GM13976 (cell line): ENCODE results near the gene FOXP1.

Experiments used
- DNase-seq: peaks from one replicate; pipeline ENCODE4 v3.0.0; 2012; ENCODE audit warnings: low spot score
- in situ Hi-C: fragments of 300-500 bp; cut with MboI; formaldehyde crosslinking; loops from one replicate; pipeline ENCODE4 v1.12.0; 2022; ENCODE audit warnings: low sequenced_read_pairs, mixed read lengths, inconsistent platforms; ENCODE audit not compliant: unreplicated experiment
- TF ChIP-seq, protein P1 (sequence below): IDR thresholded peaks from 2 replicates; pipeline ENCODE4 v1.5.1; 2012; ENCODE audit warnings: borderline replicate concordance, mild to moderate bottlenecking; ENCODE audit not compliant: insufficient read depth; ENCODE audit errors: extremely low read depth, missing control alignments, control extremely low read depth

Gene FOXP1

GRCh38 chr3:71031914-71032521 lies 551.5 kb downstream of the FOXP1 start:
- no peak for DNase-seq
- in situ Hi-C loops, result no loop called here
- TF ChIP-seq, protein P1, sequence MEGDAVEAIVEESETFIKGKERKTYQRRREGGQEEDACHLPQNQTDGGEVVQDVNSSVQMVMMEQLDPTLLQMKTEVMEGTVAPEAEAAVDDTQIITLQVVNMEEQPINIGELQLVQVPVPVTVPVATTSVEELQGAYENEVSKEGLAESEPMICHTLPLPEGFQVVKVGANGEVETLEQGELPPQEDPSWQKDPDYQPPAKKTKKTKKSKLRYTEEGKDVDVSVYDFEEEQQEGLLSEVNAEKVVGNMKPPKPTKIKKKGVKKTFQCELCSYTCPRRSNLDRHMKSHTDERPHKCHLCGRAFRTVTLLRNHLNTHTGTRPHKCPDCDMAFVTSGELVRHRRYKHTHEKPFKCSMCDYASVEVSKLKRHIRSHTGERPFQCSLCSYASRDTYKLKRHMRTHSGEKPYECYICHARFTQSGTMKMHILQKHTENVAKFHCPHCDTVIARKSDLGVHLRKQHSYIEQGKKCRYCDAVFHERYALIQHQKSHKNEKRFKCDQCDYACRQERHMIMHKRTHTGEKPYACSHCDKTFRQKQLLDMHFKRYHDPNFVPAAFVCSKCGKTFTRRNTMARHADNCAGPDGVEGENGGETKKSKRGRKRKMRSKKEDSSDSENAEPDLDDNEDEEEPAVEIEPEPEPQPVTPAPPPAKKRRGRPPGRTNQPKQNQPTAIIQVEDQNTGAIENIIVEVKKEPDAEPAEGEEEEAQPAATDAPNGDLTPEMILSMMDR, result no peak

DNA sequence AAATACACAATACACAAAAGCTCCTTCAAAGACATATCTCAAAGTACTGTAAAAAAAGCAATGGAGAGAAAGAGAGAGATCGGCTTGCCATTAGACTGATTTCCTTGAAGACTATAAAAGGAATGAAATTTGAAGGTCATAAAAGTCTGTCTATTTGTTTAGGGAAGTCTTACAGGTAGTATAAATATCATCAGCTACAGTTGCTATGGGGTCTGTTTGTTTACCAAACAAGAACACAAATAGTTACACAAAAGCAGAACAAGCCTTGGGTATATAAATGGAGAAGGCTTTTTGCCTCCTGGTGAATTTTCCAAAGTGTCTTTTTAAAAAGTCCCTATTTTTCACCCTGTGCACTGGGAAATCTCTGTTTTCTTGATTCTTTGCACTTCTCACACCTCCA lies 552.3 kb downstream of the FOXP1 start:
- in situ Hi-C loops, result no loop called here

GRCh38 chr3:71030748-71031147 lies 552.8 kb downstream of the FOXP1 start:
- DNase-seq, result no peak
- in situ Hi-C loops, result no loop called here
- TF ChIP-seq, protein P1, result no peak

More for the DNA sequence above, 552.3 kb downstream of the FOXP1 start:
- TF ChIP-seq, protein P1, result no peak
- no peak for DNase-seq

DNA sequence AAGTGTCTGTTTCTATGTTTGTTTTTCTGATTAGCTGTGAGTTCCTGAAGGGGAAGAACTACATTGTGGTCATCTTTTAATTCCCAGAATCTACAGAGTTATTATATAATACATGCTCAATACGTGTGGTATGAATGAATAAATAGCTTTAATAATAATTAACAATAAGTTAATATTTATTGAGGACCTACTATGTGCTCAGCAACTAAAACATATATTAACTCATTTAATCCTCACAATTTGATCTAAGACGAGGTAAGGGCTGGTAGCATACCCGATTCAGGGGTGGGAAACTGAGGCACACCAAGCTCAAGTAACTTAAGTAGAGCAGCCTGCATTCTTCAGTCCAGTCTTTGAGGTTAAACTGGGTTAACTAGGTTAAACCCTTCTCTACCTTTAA lies 553.8 kb downstream of the FOXP1 start:
- no peak for DNase-seq
- TF ChIP-seq, protein P1, result no peak
- in situ Hi-C loops, result no loop called here

GRCh38 chr3:71028802-71029201 lies 554.7 kb downstream of the FOXP1 start:
- TF ChIP-seq, protein P1, result no peak
- DNase-seq, result no peak
- in situ Hi-C loops, result no loop called here

DNA sequence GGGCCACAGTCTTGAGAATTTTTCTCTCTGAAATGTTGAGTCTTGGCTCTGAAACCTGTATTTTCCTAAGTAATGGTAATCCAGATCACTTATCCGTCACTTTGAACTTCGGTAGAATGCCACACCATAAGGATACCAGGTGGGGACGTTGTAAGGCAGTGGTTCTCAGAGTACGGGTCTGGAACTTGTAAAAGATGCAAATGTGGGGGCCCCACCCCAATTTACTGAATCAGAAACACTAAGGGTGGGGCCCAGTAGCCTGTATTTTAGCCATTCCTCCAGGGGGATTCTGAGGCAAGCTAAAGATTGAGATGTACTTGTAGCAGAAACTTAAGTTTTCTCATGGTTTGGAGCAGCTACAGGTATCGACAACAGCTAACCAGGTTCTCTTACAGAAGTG lies 555.3 kb downstream of the FOXP1 start:
- in situ Hi-C loops, result no loop called here
- DNase-seq, result no peak
- TF ChIP-seq, protein P1, result no peak
